KMS-11 (cell line): ENCODE results near the gene VMP1.
"Not testable (repeated sequence)": the region's sequence is repeated elsewhere in the genome, so short reads cannot be mapped to it uniquely, and the experiment has no call there.

ENCODE experiments used
- H2AFZ ChIP-seq: fragments of 200-600 bp; sonication (generic); 2 replicates; pipeline ENCODE4 v1.6.1; 2016; ENCODE audit warnings: antibody characterized with exemption, mixed run types, low read depth
- H3K27ac ChIP-seq: fragments of 200-600 bp; sonication (generic); 2 replicates; pipeline ENCODE4 v1.6.1; 2016; ENCODE audit warnings: mild to moderate bottlenecking, mixed run types
- H3K27me3 ChIP-seq: fragments of 200-600 bp; sonication (generic); 2 replicates; pipeline ENCODE4 v1.6.1; 2017; ENCODE audit warnings: mild to moderate bottlenecking, low read depth, mixed run types, moderate library complexity; ENCODE audit not compliant: insufficient read depth
- H3K36me3 ChIP-seq: fragments of 200-600 bp; sonication (generic); 2 replicates; pipeline ENCODE4 v1.6.1; 2017; ENCODE audit warnings: mild to moderate bottlenecking, mixed run types; ENCODE audit not compliant: insufficient read depth
- H3K4me1 ChIP-seq: fragments of 200-600 bp; sonication (generic); 2 replicates; pipeline ENCODE4 v1.6.1; 2016; ENCODE audit warnings: mild to moderate bottlenecking, low read depth, mixed run types; ENCODE audit not compliant: poor library complexity, severe bottlenecking
- H3K4me2 ChIP-seq: fragments of 200-600 bp; sonication (generic); 2 replicates; pipeline ENCODE4 v1.7.0; 2016; ENCODE audit warnings: mild to moderate bottlenecking, mixed run types
- H3K4me3 ChIP-seq: fragments of 200-600 bp; sonication (generic); IDR thresholded peaks from 2 replicates; pipeline ENCODE4 v1.6.1; 2017; ENCODE audit warnings: low read depth, low read length, mixed read lengths; ENCODE audit not compliant: insufficient read depth
- H3K79me2 ChIP-seq: fragments of 200-600 bp; sonication (generic); 2 replicates; pipeline ENCODE4 v1.6.1; 2016; ENCODE audit warnings: low read depth, mixed run types; ENCODE audit not compliant: insufficient read depth
- H3K9ac ChIP-seq: fragments of 200-600 bp; sonication (generic); 2 replicates; pipeline ENCODE4 v1.6.1; 2016; ENCODE audit warnings: mild to moderate bottlenecking, mixed run types
- H4K20me1 ChIP-seq: fragments of 200-600 bp; sonication (generic); 2 replicates; pipeline ENCODE4 v1.6.1; 2016; ENCODE audit warnings: mild to moderate bottlenecking, mixed run types; ENCODE audit not compliant: insufficient read depth
- CTCF ChIP-seq: fragments of 200-600 bp; sonication (generic); conservative IDR thresholded peaks from 2 replicates; pipeline ENCODE4 v1.6.1; 2017; ENCODE audit warnings: low read depth, mild to moderate bottlenecking, antibody characterized with exemption, low read length, moderate library complexity, mixed read lengths

The VMP1 gene

GRCh38 chr17:59863616-59864015 lies 156.2 kb downstream of the VMP1 start:
- no peaks in the 10 kb centered on the region for H3K27me3 ChIP-seq
- H3K4me3 ChIP-seq, result no peak overlapping the region
- H2AFZ ChIP-seq, result no peak overlapping the region
- H3K4me2 ChIP-seq, result no peak overlapping the region
- peaks cover 17% of the 10 kb centered on the region for H3K4me1 ChIP-seq
- no peaks in the 10 kb centered on the region for H4K20me1 ChIP-seq
- no peak for TF ChIP-seq CTCF
- H3K27ac ChIP-seq, result no peak overlapping the region
- no peaks in the 10 kb centered on the region for H3K79me2 ChIP-seq
- H3K9ac ChIP-seq, result no peak overlapping the region
- H3K36me3 ChIP-seq, result no peaks in the 10 kb centered on the region

- no peaks in the 10 kb centered on the region for H3K79me2 ChIP-seq
- H3K27ac ChIP-seq, result no peak overlapping the region
- no peak overlapping the region for H3K9ac ChIP-seq
- no peaks in the 10 kb centered on the region for H3K27me3 ChIP-seq
- no peak overlapping the region for H3K4me3 ChIP-seq
- H3K36me3 ChIP-seq, result no peaks in the 10 kb centered on the region
- peaks cover 4% of the 10 kb centered on the region for H3K4me1 ChIP-seq
- no peak overlapping the region for H3K4me2 ChIP-seq
- no peaks in the 10 kb centered on the region for H4K20me1 ChIP-seq
- no peak for TF ChIP-seq CTCF
- no peak overlapping the region for H2AFZ ChIP-seq
Measured at GRCh38 chr17:59869941-59870218, 162.4 kb downstream of the VMP1 start.

DNA sequence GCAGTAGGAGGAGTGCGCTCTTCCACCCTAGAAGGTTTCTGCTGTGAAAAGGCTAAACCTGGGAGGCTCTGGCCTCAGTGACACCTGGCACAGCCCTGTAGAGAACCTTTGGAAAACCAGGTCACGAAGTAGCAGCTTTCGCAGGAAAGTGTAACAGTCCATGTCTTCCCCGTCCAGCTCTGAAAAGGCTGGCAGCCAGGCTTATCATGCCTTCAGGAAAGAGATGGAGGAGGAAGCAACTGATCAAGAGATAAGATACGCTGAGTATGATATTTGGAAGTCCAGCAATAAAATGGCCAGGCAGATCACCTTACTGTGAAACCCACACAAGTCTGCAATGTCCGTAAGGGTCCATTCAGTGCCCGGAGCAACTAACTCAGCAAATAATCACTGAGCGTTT lies 163.0 kb downstream of the VMP1 start:
- Histone ChIP-seq H3K4me2 (no peak overlapping the region), H3K79me2 (no peaks in the 10 kb centered on the region), H3K27ac (no peak overlapping the region), H4K20me1 (no peaks in the 10 kb centered on the region), H3K36me3 (no peaks in the 10 kb centered on the region), H3K27me3 (no peaks in the 10 kb centered on the region), H3K9ac (no peak overlapping the region), H3K4me3 (no peak overlapping the region), H3K4me1 (no peaks in the 10 kb centered on the region), H2AFZ (no peak overlapping the region)
- no peak for TF ChIP-seq CTCF

- H2AFZ ChIP-seq, result no peak overlapping the region
- no peaks in the 10 kb centered on the region for H3K4me1 ChIP-seq
- no peak overlapping the region for H3K27ac ChIP-seq
- H3K4me2 ChIP-seq, result no peak overlapping the region
- no peak for TF ChIP-seq CTCF
- H3K79me2 ChIP-seq, result no peaks in the 10 kb centered on the region
- no peak overlapping the region for H3K4me3 ChIP-seq
- H3K9ac ChIP-seq, result no peak overlapping the region
- H3K36me3 ChIP-seq, result no peaks in the 10 kb centered on the region
- no peaks in the 10 kb centered on the region for H4K20me1 ChIP-seq
- H3K27me3 ChIP-seq, result no peaks in the 10 kb centered on the region
Measured at GRCh38 chr17:59872351-59872750, 164.9 kb downstream of the VMP1 start.

GRCh38 chr17:59873414-59873813 lies 166.0 kb downstream of the VMP1 start:
- H3K4me2 ChIP-seq, H3K4me1 ChIP-seq, H3K79me2 ChIP-seq: not testable (repeated sequence)

More at GRCh38 chr17:59873414-59873813, 166.0 kb downstream of the VMP1 start:
- H3K27ac ChIP-seq, H3K27me3 ChIP-seq, H4K20me1 ChIP-seq, H3K36me3 ChIP-seq, H3K4me3 ChIP-seq, H3K9ac ChIP-seq, H2AFZ ChIP-seq: not testable (repeated sequence)
